NCI-H345 treated with DMSO at 0.1 percent for 48 hours (cell line): ENCODE measurements around the gene SH3RF2.
A peak's percentile ranks its signal among the peaks of the same experiment; 100 is the strongest.

Experiments used
- DNase-seq: peaks from one replicate; lab custom pipeline; 2025; ENCODE audit not compliant: unreplicated experiment; lab: John Stamatoyannopoulos, UW

SH3RF2 gene

DNA sequence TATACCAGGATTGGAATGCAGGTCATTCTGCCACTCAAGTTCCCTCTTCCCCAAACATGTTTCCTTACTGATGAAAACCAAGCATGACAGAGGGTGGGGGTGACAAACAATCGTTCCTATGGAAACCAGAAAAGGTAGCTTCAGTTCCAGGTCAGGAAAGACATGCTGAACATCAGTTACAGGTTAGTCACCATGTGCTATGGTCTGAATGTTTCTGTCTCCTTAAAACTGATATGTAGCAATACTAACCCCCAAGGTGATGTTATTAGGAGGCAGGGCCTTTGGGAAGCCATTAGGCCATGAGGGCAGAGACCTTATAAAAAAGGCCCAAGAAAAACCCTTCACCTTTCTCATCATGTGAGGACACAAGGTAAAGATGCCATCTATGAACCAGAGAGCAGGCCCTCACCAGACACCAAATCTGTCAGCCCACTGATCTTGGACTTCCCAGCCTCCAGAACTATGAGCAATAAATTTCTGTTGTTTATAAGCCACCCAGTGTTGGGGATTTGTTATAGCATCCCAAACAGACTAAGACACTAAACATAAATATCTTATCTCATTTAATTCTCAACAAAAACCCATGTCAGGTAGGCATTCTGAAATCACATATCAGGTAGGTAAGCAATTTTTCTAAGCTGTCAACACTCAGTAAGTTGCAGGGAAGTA, 15.7 kb upstream of the SH3RF2 start:
- no peak for DNase-seq

DNA sequence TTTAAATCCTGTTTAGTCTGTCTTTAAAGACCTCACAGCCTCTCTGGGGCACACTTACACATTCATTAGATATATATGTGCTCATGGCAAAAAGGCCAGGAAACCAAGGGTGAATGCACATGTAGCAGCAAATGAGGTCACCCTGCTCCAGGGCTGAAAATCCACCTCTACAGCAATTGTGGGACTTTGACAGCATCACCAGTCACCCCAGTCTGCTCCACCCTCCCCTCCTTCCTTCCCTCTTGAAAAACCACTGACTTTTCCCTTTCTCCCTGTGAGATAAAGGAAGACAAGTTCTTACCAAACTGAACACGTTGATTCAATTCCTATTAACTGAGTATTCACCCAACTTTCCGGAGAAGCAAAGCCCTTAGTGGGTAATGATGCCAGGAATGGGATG, 15.2 kb upstream of the SH3RF2 start:
- DNase-seq = no peak

- no peak for DNase-seq
Measured at GRCh38 chr5:145922059-145922458, 14.3 kb upstream of the SH3RF2 start.

DNA sequence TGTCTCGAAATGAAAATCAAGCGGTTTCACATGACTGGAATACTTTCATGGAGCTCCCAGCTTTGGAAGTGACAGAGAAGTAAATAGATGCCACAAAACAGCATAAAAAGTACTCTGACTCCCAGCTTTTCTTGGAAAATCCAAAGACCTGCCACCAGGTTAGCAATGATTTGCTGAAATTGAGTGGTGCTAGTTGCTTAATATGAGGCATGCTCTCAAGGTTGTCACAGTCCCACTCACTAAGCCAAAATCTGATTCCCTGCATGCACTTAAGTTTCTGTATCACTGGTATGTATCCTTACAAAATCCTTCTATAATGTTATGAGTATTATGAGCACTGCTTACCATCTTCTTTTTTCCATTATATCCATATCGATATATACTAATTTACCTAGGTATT, 13.0 kb upstream of the SH3RF2 start:
- DNase-seq = no peak

DNA sequence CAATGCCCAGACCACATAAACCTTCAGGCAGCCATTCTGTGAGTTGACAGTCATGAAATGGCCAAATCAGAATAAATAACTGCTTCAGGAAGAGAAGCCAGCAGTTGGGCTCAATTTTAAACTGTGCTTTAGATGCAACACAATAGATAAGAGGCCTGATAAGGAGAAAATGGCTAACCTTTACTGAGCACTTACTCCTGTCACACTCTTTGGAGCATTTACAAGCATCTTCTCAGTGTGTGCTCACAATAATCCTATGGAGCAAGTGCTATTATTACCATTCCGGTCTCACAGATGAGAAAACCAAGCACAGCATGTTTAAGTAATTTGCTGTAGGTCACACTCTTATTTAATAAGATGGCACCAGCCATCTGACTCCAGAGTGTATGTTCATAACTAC, 11.5 kb upstream of the SH3RF2 start:
- DNase-seq = no peak

DNA sequence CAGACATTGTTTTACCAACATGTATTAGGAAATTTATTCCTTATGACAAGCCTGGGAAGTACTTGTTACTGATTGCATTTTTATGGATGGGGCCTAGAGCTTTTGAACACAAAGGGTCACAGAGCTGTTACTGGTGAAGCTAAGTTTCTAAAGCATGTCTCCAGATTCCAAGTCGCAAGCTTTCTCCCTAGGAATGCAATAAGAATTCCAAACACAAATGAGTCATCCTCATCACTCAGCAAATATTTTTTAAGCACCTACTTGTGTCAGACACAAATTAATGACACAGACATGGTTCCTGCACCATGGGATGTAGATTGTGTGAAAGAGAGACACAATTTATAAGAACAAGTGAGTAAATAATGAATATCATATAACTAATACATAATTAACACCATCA, 11.0 kb upstream of the SH3RF2 start:
- DNase-seq = no peak

DNA sequence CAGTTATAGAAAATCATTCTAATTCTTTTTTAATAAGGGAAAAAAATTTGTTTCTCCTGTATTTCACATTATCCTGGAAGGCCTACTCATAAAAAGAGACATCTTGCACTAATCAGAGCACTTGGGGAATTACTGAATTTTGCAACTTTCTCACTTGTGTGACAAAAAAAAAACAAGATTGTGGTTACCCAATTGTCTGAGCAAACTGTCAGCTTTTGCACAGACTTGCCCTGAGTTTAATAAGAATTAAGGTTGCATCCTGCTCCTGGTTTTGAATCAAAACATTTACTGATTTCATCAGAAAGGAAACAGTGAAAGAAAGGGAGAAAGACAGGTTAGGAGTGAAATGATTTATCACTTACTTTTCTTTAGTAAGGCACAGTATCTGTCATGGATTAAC, 10.6 kb upstream of the SH3RF2 start:
- no peak for DNase-seq

- no peak for DNase-seq
Measured at GRCh38 chr5:145931718-145932117, 4.7 kb upstream of the SH3RF2 start.

- no peak for DNase-seq
Measured at GRCh38 chr5:145934276-145934675, 2.1 kb upstream of the SH3RF2 start.

- no peak for DNase-seq
Measured at GRCh38 chr5:145937432-145938250, 1.3 kb downstream of the SH3RF2 start.

DNA sequence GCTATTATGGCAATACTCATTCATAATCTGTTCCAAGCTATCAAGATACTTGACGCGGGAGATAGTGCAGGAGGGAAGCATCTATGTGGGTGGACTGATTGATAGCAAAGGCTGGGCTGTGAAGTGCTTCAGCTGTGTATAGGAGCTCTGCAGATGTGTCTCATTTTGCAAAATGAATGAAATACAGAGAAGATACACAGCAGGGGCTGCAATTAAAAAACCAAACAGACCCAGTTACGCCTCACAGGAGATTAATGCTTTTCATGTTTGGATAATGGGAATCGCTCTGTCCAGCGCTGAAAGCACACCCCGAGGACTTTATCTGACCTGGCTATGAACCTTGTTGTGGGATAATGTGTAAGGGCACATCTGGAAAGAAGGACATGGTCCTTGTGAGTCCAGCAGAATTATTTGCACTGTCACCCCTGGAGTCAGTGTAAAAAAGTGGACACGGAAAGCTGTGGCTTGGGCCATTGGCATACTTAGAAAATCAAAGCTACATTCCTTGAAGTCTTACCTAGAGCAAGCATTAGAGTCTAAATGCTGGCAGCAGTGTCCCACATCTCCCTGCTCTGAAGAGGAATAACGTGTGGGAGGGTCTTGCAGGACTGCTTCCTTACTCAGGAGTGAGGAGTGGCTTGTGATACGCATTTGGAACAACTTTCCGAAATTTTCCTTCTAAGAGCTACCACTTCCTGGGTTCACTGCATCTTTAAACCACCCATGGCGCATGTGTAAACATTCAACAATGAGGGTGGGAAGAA, 2.6 kb downstream of the SH3RF2 start:
- DNase-seq = peak; percentile 41

GRCh38 chr5:145939540-145940065, 3.2 kb downstream of the SH3RF2 start:
- DNase-seq = no peak

DNA sequence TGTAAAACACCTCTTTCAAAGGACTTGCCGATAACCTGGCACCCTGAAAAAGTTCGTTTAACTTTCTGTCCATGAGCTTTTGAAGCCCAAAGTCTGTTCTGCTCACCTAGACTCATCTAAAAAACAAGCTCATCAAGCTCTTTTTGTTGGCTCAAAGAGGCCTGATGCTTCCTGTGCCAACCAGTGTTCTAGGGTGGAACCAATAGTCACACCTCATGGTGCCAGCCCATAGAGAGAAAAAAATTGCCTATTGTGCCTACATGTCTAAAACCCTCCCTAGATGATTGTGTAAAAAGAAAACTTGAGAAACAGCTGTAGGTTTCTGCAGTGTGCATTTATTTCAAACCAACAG, 4.7 kb downstream of the SH3RF2 start:
- DNase-seq = no peak

GRCh38 chr5:145941448-145942130, 5.2 kb downstream of the SH3RF2 start:
- DNase-seq = no peak

DNA sequence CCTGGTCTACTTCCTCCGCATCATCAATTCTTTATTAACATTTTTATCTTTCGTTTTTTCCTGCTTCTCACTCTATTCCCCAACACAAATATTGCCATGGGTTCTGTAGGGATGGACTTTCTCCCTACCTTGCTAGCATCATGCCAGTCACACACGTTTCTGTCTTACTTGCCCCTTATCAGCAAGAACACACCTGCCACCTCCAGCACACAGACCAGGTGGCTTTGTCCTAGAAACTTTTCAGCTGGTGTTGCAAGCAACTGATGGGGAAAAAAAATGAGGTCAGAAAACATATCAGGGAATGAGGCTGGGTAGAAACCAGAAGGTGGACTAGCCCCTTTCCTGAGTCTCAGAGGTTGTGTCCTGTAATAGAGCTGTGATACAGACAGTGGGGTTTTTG, 5.8 kb downstream of the SH3RF2 start:
- DNase-seq = no peak

DNA sequence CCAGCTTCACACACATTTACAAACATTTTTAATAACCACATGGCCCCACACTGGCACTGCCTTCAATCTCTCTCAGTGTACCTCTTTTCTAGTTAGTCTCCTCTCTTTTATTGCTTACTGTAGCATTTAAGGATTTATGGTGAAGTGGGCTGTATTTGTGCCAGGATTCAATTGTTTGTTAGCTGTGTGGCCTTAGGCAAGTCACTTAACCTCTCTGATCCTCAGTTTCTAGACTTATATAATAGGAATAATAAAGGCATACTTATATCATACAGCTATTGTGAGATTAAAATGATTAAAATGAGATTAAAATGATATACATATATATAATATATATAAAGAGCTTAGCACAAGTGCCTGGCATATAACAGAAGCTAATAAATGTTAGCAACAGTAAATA, 6.4 kb downstream of the SH3RF2 start:
- no peak for DNase-seq

DNA sequence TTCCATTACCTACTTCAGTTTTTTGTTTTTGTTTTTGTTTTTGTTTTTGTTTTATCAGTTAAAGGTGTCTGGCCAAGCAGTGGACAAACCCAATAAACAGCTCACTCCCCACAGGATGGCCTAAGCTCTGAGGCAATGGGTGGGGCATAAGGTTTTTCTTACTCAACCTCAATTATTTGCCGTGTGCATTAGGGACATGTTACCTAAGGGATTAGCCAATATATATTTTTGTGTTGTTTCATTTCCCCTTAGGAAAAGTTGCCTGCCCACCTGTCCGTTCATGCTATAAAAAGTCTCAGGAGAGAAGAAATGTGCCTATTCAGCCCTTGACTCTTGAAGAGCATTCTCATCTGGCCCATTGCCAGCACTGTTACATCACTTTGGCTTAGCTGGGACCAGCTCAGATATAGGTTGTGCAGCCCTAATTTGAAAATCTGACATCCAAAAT, 7.3 kb downstream of the SH3RF2 start:
- peak; percentile 74 for DNase-seq

DNA sequence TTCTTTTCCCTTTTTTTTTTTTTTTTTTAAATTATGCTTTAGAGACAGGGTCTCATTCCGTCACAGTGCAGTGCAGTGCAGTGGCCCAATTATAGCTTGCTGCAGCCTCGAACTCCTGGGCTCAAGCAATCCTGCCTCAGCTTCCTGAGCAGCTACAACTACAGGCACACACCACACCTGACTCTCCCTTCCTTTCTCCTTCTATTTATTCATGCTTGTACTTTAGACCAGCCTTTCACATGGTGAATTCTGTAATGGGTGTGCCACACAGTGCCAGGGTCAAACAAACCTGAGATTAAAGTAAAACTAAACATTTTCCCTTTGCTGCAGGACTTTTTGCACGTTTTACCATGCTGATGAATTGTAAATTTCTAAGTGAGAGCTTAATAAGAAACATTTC, 8.0 kb downstream of the SH3RF2 start:
- DNase-seq = no peak

DNA sequence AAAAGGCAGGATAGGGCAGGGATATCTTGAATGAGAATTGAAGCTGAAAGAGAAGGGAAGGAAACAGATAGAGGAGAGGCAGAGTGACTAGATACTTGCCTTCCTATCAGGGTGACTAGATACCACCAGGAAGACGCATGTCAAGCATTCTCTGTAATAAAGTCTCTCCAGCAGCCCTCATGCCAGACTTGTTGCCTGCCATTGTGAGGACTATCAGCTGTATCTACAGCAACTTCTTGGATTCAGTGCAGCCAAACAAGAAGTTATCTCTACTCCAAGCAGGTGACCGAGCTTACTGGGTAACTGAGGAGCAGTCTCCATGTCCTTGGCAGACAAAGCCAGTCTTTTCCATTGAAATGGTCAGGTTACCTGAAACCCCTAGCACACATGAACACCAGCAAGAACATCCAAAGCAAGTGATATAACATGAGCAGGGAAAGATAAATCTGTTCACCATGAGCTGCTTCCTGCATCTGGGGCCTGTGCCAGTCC, 9.3 kb downstream of the SH3RF2 start:
- DNase-seq = no peak

DNA sequence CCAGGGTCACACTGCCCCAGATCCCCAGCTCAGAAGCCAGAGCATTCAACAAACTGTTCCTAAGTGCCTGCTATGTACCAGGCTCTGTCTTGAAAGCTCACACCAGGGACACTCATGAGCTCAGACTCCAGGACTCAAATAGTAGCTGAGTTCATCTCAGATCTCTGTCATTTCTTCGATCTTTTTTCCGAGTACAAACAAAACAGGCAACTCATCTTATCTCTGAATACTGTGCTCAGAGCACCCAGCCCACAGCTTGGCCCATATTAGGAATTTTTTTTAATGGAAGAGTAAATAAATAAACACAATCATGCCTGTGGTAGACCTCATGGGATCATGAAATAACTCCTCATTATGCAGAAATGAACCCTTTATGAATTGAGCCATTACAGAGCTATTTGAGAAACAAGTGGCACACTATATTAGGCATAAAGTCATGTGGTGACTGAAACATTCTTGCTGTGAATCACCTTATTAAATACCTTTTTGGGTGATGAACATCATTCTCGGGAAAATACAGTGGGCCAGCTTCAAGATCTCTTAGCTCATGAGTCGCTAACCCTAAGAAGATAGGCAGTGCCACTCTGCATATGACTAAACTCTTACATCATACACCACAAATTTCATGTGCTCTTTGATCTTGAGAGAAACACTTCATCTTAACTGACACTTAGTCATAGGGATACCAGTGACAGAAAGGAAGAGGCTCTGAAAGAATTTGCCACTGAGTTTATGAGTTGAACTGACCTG, 9.9 kb downstream of the SH3RF2 start:
- no peak for DNase-seq
